HG03354 (cell line): ENCODE data around the gene TATDN2.

ENCODE experiments used
- ATAC-seq: cut with Tn5 transposase; IDR thresholded peaks from one replicate; pipeline ENCODE4 v1.9.1; 2021; ENCODE audit warnings: mild to moderate bottlenecking; ENCODE audit not compliant: unreplicated experiment, poor library complexity, severe bottlenecking

Gene TATDN2

DNA sequence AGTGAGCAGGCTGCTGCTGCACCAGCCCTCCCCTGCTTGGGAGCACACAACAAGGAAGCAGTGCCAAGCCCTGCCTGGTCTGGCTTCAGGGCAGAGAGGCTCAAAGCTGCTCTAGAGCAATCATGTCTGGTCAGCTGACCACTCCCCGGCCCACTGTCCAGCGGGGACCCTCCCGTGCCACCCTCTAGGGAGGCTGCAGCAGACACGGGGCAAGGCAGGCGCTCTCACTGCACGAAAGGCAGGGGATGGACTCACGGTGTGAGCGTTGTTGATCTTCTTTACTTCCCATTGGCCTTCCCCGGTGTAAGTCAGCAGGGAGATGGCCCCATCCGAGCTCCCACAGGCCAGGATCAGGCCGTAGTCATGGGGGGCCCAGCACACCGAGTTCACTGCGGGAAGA lies 63.5 kb downstream of the TATDN2 start:
- ATAC-seq, result no peak

DNA sequence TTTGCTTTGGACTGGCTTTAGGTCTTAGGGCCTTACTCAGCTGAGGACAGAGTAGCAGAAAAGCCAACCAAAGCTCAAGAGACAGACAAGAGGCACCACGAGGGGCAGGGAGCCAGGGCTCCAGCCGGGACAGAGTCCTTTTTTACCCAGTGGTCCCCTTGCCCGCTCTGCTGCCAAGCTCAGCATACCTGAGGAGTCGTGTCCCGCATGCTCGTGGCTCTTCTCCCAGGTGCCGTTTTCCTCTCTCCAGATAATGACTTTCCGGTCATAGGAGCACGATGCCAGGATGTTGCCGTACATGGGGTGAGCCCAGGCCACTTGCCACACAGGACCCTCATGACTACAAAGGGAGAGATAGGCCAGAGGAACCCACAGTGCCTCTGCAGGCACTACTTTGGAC lies 64.1 kb downstream of the TATDN2 start:
- ATAC-seq, result no peak

GRCh38 chr3:10312861-10313260 lies 64.6 kb downstream of the TATDN2 start:
- no peak for ATAC-seq

GRCh38 chr3:10315101-10315500 lies 66.8 kb downstream of the TATDN2 start:
- no peak for ATAC-seq

- ATAC-seq, result no peak
Measured at GRCh38 chr3:10315771-10316344, 67.6 kb downstream of the TATDN2 start.

- no peak for ATAC-seq
Measured at GRCh38 chr3:10317311-10317960, 69.2 kb downstream of the TATDN2 start.

- no peak for ATAC-seq
Measured at GRCh38 chr3:10317961-10318350, 69.7 kb downstream of the TATDN2 start.

DNA sequence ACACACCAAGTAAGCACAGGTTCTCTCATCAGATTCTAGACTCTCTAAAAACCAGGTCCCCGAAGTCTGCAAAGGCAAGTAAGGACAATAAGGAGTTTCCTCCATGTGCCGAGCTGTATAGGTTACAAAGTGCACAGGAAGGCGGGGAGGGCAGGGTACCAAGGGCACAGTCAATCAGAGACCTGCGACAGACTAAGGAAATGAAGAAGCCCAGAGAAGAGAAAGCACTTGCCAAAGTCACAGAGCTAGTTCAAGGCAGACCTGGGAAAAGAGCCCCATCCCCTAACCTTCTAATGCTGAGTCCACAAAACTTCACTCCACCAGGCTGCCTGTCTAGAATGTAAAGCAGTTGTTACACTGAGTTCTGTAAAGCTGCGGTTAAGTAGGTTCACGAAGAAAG lies 71.0 kb downstream of the TATDN2 start:
- ATAC-seq, result no peak

- ATAC-seq, result no peak
Measured at GRCh38 chr3:10319804-10320203, 71.5 kb downstream of the TATDN2 start.

DNA sequence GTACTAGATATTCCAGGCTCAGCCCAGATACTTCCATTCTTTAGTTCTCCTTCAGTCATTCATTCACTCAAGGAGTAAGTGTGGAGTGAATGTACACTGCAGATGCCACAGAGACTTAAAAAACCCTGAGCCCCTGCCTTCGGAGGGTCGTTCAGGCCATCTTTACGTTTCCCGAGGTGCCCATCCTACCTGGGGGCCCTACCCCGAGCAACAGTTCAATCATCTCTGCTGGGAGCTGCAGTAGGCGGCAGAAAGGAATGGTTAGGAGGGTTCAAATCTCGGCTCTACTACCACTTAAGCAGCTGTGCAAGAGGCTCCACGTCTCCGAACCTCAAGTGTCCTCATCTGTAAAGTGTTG lies 72.0 kb downstream of the TATDN2 start:
- no peak for ATAC-seq

- no peak for ATAC-seq
Measured at GRCh38 chr3:10321630-10322351, 73.5 kb downstream of the TATDN2 start.

DNA sequence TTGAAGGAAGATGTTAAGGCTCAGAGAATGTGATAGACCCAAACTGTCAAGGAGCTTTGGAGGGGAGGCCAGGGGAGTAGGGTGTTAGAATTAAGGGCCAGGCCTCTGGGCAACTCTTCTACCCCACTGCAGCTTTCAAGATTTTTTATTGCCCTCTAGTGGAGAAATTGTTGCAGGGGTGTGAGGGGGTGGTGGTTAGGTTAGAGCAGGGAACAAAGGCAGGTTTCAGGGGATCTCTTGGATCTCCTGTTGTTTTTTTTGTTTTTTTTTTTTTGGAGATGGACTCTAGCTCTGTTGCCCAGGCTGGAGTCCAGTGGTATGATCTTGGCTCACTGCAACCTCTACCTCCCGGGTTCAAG lies 74.1 kb downstream of the TATDN2 start:
- ATAC-seq, result no peak

DNA sequence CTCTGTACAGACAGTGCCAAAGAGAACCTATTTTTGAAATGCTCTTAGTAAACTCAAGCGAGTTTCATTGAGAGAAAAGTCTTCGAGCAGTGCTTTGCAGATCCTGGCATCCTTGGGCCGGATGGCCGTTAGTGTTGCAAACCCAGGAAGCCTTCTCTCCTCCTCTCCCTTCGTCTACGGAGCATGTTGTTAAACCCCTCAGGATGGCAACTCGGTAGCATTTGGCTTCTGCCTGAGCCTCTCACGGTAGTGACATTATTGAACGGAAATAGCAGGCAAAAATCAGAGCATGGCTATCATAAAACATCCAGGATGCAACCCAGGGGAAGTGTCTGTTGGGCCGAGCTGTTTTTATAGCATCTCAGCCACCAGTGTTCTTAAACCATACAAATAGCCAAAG lies 79.3 kb downstream of the TATDN2 start:
- ATAC-seq, result no peak

GRCh38 chr3:10328460-10329071 lies 80.3 kb downstream of the TATDN2 start:
- no peak for ATAC-seq

DNA sequence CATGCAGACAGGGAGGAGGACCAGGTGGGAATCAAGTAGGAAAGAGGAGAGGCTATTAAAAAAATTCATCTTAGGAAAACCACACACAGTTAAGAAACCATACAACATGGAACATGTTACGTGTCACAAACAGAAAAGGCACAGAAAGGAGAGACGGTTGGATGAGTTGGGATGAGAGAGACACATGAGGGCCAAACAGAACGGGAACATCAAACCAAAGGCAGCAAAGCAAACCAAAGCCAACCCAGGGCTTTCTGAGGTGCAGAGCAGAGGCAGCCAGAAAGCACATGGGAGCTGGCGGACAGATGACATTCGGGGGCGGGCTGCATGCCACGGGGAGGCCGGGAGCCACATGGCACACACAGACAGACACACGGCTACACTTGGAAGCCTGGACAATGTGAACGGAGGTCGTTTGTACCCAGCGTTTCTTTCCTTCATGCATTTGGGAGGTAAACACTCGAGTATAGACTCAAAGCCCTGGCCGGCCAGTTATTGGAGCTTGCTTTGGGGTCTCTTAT lies 81.3 kb downstream of the TATDN2 start:
- ATAC-seq, result no peak

GRCh38 chr3:10330319-10330718 lies 82.1 kb downstream of the TATDN2 start:
- no peak for ATAC-seq
